ENCODE results near the gene GARIN1A. TPM values are rescaled to one million over a fixed set of nuclear protein-coding genes. Genes with fewer than 3 reads are reported as not detected.

GARIN1A gene
- total and polyA plus RNA-seq, 2 of the 8 experiments (the other 6 are each of a cell fraction or from before 2014, with no cell fraction given): 0.34 TPM; not detected in 1

DNA sequence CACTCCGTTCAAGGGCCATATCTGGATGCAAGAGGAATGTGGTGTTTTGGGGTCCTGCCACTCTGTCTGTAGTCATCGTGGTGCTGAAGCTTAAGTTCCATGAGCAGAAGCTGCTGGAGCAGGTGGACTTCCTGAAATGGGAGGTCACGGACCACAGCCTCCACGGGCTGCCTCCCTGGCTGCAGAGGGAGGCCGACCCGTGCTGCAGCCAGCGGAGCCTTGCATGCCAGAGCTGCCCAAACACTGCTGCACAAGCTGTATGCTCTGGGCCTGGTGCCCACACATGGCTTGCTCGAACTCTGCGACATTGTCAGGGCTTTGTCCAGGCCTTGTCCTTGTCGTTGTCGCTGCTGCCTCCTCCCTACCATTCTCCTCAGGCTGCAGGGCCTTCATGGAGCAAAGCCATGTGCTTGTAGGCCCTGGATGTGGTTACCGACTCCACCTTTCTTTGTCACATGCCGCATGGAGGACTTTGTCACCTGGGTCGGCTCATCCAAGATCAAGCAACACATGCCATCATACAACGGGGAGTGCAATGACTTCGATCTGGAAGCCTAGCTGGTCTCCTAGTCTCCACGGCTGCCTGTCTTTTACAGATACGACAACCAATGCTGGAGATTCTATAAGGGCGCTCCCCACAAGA lies 21.4 kb downstream of the GARIN1A start (continued):
- TF ChIP-seq, protein P1, sequence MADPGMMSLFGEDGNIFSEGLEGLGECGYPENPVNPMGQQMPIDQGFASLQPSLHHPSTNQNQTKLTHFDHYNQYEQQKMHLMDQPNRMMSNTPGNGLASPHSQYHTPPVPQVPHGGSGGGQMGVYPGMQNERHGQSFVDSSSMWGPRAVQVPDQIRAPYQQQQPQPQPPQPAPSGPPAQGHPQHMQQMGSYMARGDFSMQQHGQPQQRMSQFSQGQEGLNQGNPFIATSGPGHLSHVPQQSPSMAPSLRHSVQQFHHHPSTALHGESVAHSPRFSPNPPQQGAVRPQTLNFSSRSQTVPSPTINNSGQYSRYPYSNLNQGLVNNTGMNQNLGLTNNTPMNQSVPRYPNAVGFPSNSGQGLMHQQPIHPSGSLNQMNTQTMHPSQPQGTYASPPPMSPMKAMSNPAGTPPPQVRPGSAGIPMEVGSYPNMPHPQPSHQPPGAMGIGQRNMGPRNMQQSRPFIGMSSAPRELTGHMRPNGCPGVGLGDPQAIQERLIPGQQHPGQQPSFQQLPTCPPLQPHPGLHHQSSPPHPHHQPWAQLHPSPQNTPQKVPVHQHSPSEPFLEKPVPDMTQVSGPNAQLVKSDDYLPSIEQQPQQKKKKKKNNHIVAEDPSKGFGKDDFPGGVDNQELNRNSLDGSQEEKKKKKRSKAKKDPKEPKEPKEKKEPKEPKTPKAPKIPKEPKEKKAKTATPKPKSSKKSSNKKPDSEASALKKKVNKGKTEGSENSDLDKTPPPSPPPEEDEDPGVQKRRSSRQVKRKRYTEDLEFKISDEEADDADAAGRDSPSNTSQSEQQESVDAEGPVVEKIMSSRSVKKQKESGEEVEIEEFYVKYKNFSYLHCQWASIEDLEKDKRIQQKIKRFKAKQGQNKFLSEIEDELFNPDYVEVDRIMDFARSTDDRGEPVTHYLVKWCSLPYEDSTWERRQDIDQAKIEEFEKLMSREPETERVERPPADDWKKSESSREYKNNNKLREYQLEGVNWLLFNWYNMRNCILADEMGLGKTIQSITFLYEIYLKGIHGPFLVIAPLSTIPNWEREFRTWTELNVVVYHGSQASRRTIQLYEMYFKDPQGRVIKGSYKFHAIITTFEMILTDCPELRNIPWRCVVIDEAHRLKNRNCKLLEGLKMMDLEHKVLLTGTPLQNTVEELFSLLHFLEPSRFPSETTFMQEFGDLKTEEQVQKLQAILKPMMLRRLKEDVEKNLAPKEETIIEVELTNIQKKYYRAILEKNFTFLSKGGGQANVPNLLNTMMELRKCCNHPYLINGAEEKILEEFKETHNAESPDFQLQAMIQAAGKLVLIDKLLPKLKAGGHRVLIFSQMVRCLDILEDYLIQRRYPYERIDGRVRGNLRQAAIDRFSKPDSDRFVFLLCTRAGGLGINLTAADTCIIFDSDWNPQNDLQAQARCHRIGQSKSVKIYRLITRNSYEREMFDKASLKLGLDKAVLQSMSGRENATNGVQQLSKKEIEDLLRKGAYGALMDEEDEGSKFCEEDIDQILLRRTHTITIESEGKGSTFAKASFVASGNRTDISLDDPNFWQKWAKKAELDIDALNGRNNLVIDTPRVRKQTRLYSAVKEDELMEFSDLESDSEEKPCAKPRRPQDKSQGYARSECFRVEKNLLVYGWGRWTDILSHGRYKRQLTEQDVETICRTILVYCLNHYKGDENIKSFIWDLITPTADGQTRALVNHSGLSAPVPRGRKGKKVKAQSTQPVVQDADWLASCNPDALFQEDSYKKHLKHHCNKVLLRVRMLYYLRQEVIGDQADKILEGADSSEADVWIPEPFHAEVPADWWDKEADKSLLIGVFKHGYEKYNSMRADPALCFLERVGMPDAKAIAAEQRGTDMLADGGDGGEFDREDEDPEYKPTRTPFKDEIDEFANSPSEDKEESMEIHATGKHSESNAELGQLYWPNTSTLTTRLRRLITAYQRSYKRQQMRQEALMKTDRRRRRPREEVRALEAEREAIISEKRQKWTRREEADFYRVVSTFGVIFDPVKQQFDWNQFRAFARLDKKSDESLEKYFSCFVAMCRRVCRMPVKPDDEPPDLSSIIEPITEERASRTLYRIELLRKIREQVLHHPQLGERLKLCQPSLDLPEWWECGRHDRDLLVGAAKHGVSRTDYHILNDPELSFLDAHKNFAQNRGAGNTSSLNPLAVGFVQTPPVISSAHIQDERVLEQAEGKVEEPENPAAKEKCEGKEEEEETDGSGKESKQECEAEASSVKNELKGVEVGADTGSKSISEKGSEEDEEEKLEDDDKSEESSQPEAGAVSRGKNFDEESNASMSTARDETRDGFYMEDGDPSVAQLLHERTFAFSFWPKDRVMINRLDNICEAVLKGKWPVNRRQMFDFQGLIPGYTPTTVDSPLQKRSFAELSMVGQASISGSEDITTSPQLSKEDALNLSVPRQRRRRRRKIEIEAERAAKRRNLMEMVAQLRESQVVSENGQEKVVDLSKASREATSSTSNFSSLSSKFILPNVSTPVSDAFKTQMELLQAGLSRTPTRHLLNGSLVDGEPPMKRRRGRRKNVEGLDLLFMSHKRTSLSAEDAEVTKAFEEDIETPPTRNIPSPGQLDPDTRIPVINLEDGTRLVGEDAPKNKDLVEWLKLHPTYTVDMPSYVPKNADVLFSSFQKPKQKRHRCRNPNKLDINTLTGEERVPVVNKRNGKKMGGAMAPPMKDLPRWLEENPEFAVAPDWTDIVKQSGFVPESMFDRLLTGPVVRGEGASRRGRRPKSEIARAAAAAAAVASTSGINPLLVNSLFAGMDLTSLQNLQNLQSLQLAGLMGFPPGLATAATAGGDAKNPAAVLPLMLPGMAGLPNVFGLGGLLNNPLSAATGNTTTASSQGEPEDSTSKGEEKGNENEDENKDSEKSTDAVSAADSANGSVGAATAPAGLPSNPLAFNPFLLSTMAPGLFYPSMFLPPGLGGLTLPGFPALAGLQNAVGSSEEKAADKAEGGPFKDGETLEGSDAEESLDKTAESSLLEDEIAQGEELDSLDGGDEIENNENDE (IDR thresholded peaks at IDR 0.05; ENCODE audit: insufficient replicate concordance, low read length): no peak
- TF ChIP-seq TAF7 (optimal IDR thresholded peaks at IDR 0.05; ENCODE audit: borderline replicate concordance, low read depth, low read length) (no peak), MAFK (IDR thresholded peaks at IDR 0.05; ENCODE audit: low read depth, low read length) (no peak), BRCA1 (IDR thresholded peaks at IDR 0.05; ENCODE audit: low read depth, low read length) (no peak), KDM4A (IDR thresholded peaks at IDR 0.05; ENCODE audit: low read depth, low read length, severe bottlenecking) (no peak), YY1 (IDR thresholded peaks at IDR 0.05; ENCODE audit: low read depth, low read length) (no peak)

Measured in H1 (cell line).